Liver (tissue), 9 donors: ENCODE measurements around the gene HEMGN. TPM values are rescaled to one million over a fixed set of nuclear protein-coding genes. Genes with fewer than 3 reads are reported as not detected.
A peak's percentile ranks its signal among the peaks of the same experiment; 100 is the strongest.
"Not testable (repeated sequence)": the region's sequence is repeated elsewhere in the genome, so short reads cannot be mapped to it uniquely, and the experiment has no call there.

Experiments used
- DNase-seq: peaks from one replicate; pipeline ENCODE4 v3.0.0-alpha.2; 2017; ENCODE audit warnings: low spot score
- H3K27ac ChIP-seq, 2 donors: one replicate each; pipeline ENCODE4 v1.7.0; 2013; ENCODE audit warnings: inconsistent platforms in 2 of 2, low read length in 2 of 2, control low read depth in 1 of 2, low read depth in 1 of 2, mild to moderate bottlenecking in 1 of 2
- H3K27me3 ChIP-seq, 4 donors: one replicate each; pipeline versions ENCODE4 v1.6.1 to v1.7.0; 2013; ENCODE audit warnings: low read length in 3 of 4, inconsistent platforms in 1 of 4, mild to moderate bottlenecking in 1 of 4, moderate library complexity in 1 of 4; ENCODE audit not compliant: control insufficient read depth in 4 of 4, insufficient read depth in 4 of 4
- H3K36me3 ChIP-seq, 4 donors: one replicate each; pipeline versions ENCODE4 v1.6.1 to v1.7.0; 2013; ENCODE audit warnings: low read length in 3 of 4, mild to moderate bottlenecking in 3 of 4, low read depth in 1 of 4, moderate library complexity in 1 of 4; ENCODE audit not compliant: control insufficient read depth in 4 of 4, insufficient read depth in 3 of 4
- H3K4me1 ChIP-seq, 4 donors: one replicate each; pipeline versions ENCODE4 v1.6.1 to v1.7.0; 2013; ENCODE audit warnings: low read length in 3 of 4, mild to moderate bottlenecking in 3 of 4, moderate library complexity in 1 of 4; ENCODE audit not compliant: control insufficient read depth in 4 of 4, insufficient read depth in 4 of 4
- H3K4me3 ChIP-seq, 3 donors: one replicate each; pipeline versions ENCODE4 v1.6.1 to v1.7.0; 2013; ENCODE audit warnings: low read length in 3 of 3, control low read depth in 1 of 3, low read depth in 1 of 3, mild to moderate bottlenecking in 1 of 3
- H3K9ac ChIP-seq, 2 donors: one replicate each; pipeline ENCODE4 v1.7.0; 2013; ENCODE audit warnings: low read length in 2 of 2, mild to moderate bottlenecking in 2 of 2, moderate library complexity in 2 of 2, control low read depth in 1 of 2, low read depth in 1 of 2
- H3K9me3 ChIP-seq, 4 donors: one replicate each; pipeline versions ENCODE4 v1.6.1 to v1.7.0; 2013; ENCODE audit warnings: low read length in 3 of 4; ENCODE audit not compliant: control insufficient read depth in 4 of 4
- ATF3 ChIP-seq: IDR thresholded peaks from 2 replicates; pipeline ENCODE4 v1.6.1; 2016; ENCODE audit warnings: antibody characterized with exemption
- CTCF ChIP-seq: fragments of 150-350 bp; IDR thresholded peaks from 2 replicates; pipeline ENCODE4 v1.5.1; 2017; ENCODE audit warnings: improper control_type of control experiment, low read depth, low read length; ENCODE audit not compliant: missing input control
- EGR1 ChIP-seq, 2 donors: IDR thresholded peaks; 2 replicates each; pipeline ENCODE4 v1.6.1; 2016 to 2018; ENCODE audit warnings: antibody characterized with exemption in 2 of 2, low read depth in 2 of 2
- FOXA1 ChIP-seq: IDR thresholded peaks from 2 replicates; pipeline ENCODE4 v1.6.1; 2016; ENCODE audit warnings: antibody characterized with exemption
- GABPA ChIP-seq, 2 donors: IDR thresholded peaks in 1 of 2; conservative IDR thresholded peaks in 1 of 2; 2 replicates each; pipeline ENCODE4 v1.6.1; 2016; ENCODE audit warnings: antibody characterized with exemption in 2 of 2, mild to moderate bottlenecking in 1 of 2, moderate library complexity in 1 of 2
- HNF4A ChIP-seq, 2 donors: conservative IDR thresholded peaks; 2 replicates each; pipeline ENCODE4 v1.6.1; 2016; ENCODE audit warnings: antibody characterized with exemption in 2 of 2, mild to moderate bottlenecking in 2 of 2
- HNF4G ChIP-seq: IDR thresholded peaks from 2 replicates; pipeline ENCODE4 v1.6.1; 2016; ENCODE audit warnings: antibody characterized with exemption
- JUND ChIP-seq, 2 donors: IDR thresholded peaks; 2 replicates each; pipeline ENCODE4 v1.6.1; 2016; ENCODE audit warnings: antibody characterized with exemption in 2 of 2
- NR2F2 ChIP-seq: IDR thresholded peaks from 2 replicates; pipeline ENCODE4 v1.6.1; 2016; ENCODE audit warnings: antibody characterized with exemption
- RXRA ChIP-seq, 2 donors: IDR thresholded peaks; 2 replicates each; pipeline ENCODE4 v1.6.1; 2017 to 2018; ENCODE audit warnings: antibody characterized with exemption in 2 of 2, mild to moderate bottlenecking in 1 of 2
- TAF1 ChIP-seq: conservative IDR thresholded peaks from 2 replicates; pipeline ENCODE4 v1.6.1; 2016; ENCODE audit warnings: antibody characterized with exemption, mild to moderate bottlenecking
- YY1 ChIP-seq: IDR thresholded peaks from 2 replicates; pipeline ENCODE4 v1.6.1; 2016; ENCODE audit warnings: antibody characterized with exemption, mild to moderate bottlenecking
- ZBTB33 ChIP-seq: IDR thresholded peaks from 2 replicates; pipeline ENCODE4 v1.6.1; 2016; ENCODE audit warnings: antibody characterized with exemption
- WGBS: extraction: QIAGEN DNeasy Blood & Tissue Kit; methylation state at CpG from one replicate; pipeline ENCODE4 v1.1.7; 2013; 5-methylcytosine and 5-hydroxymethylcytosine counted together
- polyA plus RNA-seq, 2 donors: library from polyadenylated mRNA; stranded (reverse) in 1 of 2; unstranded in 1 of 2; fragments of 200-250 nt in 1 of 2; fragments of >200 nt in 1 of 2; fragmentation: Nextera tagmentation in 1 of 2; extraction: Ambion mirVana in 1 of 2; gene quantifications; one replicate each; pipeline versions ENCODE4 v1.2.1 to v1.2.3, GENCODE V29; 2013 to 2015
- total RNA-seq, 2 donors: library from RNA; depleted of rRNA; stranded (reverse); fragments of >200 nt; gene quantifications; one replicate each; pipeline ENCODE4 v1.2.3, GENCODE V29; 2014
- TF ChIP-seq, protein P1 (sequence below): IDR thresholded peaks from 2 replicates; pipeline ENCODE4 v1.6.1; 2016; ENCODE audit warnings: antibody characterized with exemption, mild to moderate bottlenecking
- donor health status: healthy.
- donor health status: healthy.
- donor health status: healthy.
- donor health status: healthy.
- donor health status: healthy.

Gene HEMGN
- total and polyA plus RNA-seq, 4 donors: 0.06 to 218 (median 0.08) TPM; not detected in 1

- TF ChIP-seq YY1 (no peak), GABPA (IDR thresholded peaks at IDR 0.05 in 1 of 2, conservative IDR thresholded peaks at IDR 0.05 in 1 of 2) (no peak), FOXA1 (no peak)
Measured at GRCh38 chr9:97962136-97962535, 24.2 kb upstream of the HEMGN start (continued).

DNA sequence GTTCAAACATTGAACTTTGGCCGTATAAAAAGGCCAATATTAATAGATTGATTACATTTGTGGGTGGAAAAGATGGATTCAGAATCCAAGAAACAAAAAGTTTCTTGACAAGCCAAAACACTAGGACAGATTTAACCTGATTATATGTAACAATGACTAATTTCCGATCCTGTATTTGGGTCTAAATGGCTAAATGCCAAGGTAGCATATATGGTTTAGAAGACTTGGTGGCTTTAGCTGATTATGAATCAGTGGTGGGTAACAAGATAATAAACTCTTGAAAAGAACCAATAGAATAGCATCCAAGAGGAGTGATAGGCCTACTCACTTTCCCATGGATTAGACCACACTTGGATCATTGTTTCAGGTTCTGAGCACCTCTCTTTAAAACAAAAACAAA lies 23.4 kb upstream of the HEMGN start:
- H3K4me1 ChIP-seq: no peaks in the 10 kb centered on the region
- no peak for DNase-seq
- H3K27me3 ChIP-seq: no peaks in the 10 kb centered on the region
- H3K4me3 ChIP-seq: no peak overlapping the region
- no peaks in the 10 kb centered on the region for H3K9me3 ChIP-seq
- WGBS: 81% methylated on average over 2 of the region's 2 CpGs
- TF ChIP-seq HNF4G (no peak), EGR1 (IDR thresholded peaks at IDR 0.05; ENCODE audit: low read depth in 2 of 2) (no peak), NR2F2 (no peak), HNF4A (conservative IDR thresholded peaks at IDR 0.05) (no peak), JUND (IDR thresholded peaks at IDR 0.05) (no peak), RXRA (IDR thresholded peaks at IDR 0.05) (no peak), TAF1 (no peak), YY1 (no peak), CTCF (no peak), FOXA1 (no peak), ATF3 (no peak), ZBTB33 (no peak)
- TF ChIP-seq, protein P1, sequence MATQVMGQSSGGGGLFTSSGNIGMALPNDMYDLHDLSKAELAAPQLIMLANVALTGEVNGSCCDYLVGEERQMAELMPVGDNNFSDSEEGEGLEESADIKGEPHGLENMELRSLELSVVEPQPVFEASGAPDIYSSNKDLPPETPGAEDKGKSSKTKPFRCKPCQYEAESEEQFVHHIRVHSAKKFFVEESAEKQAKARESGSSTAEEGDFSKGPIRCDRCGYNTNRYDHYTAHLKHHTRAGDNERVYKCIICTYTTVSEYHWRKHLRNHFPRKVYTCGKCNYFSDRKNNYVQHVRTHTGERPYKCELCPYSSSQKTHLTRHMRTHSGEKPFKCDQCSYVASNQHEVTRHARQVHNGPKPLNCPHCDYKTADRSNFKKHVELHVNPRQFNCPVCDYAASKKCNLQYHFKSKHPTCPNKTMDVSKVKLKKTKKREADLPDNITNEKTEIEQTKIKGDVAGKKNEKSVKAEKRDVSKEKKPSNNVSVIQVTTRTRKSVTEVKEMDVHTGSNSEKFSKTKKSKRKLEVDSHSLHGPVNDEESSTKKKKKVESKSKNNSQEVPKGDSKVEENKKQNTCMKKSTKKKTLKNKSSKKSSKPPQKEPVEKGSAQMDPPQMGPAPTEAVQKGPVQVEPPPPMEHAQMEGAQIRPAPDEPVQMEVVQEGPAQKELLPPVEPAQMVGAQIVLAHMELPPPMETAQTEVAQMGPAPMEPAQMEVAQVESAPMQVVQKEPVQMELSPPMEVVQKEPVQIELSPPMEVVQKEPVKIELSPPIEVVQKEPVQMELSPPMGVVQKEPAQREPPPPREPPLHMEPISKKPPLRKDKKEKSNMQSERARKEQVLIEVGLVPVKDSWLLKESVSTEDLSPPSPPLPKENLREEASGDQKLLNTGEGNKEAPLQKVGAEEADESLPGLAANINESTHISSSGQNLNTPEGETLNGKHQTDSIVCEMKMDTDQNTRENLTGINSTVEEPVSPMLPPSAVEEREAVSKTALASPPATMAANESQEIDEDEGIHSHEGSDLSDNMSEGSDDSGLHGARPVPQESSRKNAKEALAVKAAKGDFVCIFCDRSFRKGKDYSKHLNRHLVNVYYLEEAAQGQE: no peak
- no peak overlapping the region for H3K27ac ChIP-seq
- H3K36me3 ChIP-seq: no peaks in the 10 kb centered on the region
- H3K9ac ChIP-seq: no peak overlapping the region

DNA sequence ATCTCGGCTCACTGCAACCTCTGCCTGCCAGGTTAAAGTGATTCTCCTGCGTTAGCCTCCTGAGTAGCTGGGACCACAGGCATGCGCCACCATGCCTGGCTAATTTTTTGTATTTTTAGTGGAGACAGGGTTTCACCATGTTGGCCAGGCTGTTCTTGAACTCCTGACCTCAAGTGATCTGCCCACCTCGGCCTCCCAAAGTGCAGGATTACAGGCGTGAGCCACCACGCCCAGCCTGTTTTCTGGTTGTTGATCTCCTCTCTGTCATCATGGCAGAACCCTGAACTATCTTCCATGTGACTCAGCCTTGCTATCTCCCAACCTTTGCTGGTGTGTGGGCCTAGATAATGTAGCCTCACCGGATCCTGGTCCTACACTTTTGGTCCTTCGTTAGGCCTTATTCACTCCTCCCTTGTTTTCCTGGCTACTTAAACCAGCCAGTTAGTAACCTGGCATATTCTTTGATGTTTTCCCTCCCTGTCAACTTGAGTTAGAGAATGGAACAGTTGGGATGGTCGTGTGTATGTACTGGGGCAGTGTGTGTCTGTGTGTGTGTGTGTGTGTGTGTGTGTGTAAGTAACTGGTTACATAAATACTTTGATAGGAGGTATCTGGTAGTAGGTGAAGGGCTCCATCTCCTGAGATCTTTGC lies 22.8 kb upstream of the HEMGN start:
- WGBS: 87% methylated on average over 9 of the region's 9 CpGs
- not testable (repeated sequence) for H3K9ac ChIP-seq

More for the DNA sequence above, 22.8 kb upstream of the HEMGN start:
- not testable (repeated sequence) for H3K27ac ChIP-seq, H3K4me1 ChIP-seq, H3K27me3 ChIP-seq, H3K4me3 ChIP-seq, H3K9me3 ChIP-seq, H3K36me3 ChIP-seq
- DNase-seq: peak; percentile 75
